GM23248 (cell line): Measurements from ENCODE around the gene TCTN2.

Experiments used
- EZH2 ChIP-seq: fragments of 200-600 bp; sonication (generic); IDR thresholded peaks from 2 replicates; pipeline ENCODE4 v1.6.1; 2018; ENCODE audit warnings: antibody characterized with exemption, mild to moderate bottlenecking; ENCODE audit not compliant: insufficient read depth, poor library complexity, severe bottlenecking
- EZH2phosphoT487 ChIP-seq: fragments of 200-600 bp; sonication (generic); IDR thresholded peaks from 2 replicates; pipeline ENCODE4 v1.6.1; 2018; ENCODE audit warnings: antibody characterized with exemption, moderate library complexity, mild to moderate bottlenecking, low read depth; ENCODE audit not compliant: insufficient read depth

DNA sequence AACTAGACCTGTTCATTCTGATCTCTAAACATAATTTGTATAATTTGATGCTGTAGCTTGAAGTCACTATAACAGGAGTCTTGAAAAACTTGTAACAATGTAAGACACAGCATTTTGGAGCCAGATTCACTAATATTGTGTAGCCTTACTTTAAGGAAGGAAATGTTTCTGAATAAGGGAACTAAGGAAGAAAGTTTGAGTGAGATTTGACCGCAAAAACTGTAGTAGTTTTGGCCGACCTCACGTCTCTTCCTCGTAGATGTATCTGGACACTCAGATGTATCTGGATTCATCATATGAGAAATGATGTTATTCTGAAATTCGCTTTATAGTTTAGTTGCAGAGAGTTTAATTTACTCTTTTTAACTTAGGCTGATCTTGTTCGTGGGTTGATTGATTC, 77.2 kb downstream of the TCTN2 start:
- no peak for TF ChIP-seq EZH2
- TF ChIP-seq EZH2phosphoT487, result no peak
